Ammon's horn (tissue), 1 donor: Measurements from ENCODE around the gene LRRC3.
A peak's percentile ranks its signal among the peaks of the same experiment; 100 is the strongest.

ENCODE experiments used
- DNase-seq: peaks from one replicate; pipeline ENCODE4 v3.0.0-alpha.2; 2016; ENCODE audit warnings: low spot score

LRRC3 gene

GRCh38 chr21:44511219-44511937, 56.1 kb downstream of the LRRC3 start:
- peak; percentile 17 for DNase-seq
